Measurements from ENCODE around the gene SPARC. TPM values are rescaled to one million over a fixed set of nuclear protein-coding genes. Genes with fewer than 3 reads are reported as not detected.

SPARC gene
- total RNA-seq, 1 experiment from 2014 or later: not detected

DNA sequence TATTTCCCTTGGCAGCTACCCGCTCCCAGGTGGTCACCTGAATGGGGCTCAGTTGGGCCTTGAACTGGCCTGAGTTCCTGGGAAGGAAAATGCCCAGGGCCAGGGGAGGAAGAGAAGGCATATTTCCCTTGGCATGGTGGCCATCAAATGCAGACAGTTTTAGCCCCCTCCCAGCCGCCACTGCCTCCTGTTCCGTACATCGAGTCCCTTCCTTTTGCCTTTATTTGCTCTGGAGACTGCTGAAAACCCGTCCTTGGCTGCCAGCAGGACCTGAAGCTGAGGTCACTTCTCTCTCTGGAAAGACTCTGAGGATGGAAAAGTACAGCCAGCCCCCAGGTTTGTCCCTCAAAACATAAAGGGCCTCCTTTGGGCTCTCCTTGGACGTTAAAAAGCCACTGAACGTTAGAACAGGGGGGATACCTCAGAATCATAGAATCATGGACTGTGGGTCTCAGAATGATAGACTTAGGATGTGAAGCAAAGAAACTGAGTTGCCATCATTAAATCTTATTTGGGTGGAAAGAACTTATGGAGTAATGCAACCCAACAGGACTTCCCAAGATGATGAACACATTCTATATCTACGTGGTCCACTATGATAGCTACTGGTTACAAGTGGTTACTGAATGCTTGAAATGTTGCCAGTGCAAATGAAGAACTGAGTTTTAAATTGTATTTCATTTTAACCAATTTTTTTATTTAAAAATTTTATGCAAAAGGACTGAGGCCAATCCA, 7.1 kb downstream of the SPARC start:
- no peak for DNase-seq (ENCODE audit: low spot score)

DNA sequence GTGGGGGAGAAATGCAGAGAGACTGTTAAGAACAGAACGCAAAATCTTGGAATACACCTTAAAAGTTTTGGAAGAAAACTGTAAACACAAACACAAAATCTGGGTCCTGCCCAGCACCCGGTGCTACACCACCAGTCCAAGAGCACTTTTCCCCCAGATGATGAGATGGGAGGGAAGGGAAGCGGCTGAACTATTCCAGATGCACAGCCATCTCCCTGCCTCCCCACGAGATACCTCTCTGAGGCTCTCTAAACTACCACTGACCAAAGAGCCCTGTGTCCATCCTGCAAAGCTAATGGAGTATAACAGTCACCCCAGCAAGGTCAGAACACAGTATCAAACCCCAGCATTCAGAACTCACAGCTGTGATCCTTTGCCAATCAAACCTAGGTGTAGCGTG, 8.0 kb downstream of the SPARC start:
- DNase-seq (ENCODE audit: low spot score): no peak

DNA sequence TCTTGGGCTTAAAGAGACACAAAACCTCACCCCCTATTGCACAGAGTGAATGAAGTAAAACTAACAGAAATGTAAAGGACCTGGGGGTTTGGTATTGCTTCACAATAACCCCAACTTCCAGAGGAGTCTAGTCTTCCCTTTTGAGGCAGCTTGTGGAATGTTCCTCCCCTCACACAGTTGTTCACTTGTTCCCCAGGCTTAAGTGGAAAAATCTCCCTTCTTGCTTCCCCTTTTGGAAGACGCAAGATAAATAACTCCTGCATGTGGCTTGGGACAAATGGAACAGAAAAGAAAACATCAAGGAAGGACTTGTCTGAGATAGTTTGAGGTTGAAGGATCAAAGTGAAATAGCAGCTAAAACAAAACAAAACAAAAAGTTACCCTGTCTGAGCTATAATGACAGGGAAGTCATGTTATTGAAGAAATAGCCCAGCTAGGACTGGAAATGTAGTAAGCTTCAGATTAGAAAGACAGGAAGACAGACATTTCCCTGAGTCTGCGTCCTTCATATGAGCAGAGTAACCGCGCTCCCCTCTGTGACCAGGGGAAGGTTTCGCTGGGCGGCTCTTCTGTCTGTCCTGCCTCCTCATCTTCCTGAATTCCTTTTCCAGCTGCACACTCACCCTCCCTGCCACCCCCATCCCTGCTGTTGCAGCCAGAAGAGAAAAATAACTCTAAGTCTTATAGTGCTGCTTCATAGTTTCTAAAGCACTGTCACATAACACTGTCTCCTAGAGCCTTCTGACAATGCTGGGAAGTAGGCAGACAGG, 8.8 kb downstream of the SPARC start:
- no peak for DNase-seq (ENCODE audit: low spot score)

DNA sequence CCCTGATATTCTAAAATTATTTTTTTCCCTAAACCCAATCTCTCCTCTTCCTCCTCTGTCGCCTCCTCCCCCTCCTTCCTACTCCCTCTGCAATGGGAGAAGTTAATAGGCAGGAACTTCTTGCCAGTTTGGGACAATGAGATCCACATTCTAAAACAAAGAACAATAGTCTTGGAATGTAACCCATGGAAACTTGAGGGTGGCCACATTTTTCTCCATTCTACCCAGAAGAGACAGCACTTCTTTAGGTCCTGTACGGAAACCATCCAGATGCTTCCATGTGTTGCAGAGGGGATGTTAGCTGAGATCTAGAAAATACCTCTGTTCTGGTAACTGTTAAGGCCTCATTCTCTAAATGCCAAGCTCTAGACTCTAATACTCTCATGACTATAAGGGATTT, 10.0 kb downstream of the SPARC start:
- no peak for DNase-seq (ENCODE audit: low spot score)

DNA sequence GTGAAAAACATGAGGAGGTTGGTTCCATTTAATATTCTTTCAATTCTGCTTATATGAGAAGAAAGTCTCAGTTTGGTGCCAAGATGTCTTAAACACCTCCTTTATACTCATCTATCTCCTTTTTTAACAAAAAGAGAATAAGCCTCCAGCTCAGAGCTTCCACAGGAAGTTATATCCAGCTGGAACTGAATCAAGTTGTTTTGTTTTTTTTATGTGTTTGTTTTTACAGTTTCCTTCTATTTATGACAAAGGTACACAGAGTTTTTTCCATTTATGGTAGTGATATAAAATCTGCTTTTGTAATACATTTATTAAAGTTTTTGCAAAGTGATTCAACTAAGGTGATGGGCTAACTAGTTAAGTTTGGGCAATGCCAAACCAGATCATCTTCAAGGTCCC, 10.4 kb downstream of the SPARC start:
- no peak for DNase-seq (ENCODE audit: low spot score)

DNA sequence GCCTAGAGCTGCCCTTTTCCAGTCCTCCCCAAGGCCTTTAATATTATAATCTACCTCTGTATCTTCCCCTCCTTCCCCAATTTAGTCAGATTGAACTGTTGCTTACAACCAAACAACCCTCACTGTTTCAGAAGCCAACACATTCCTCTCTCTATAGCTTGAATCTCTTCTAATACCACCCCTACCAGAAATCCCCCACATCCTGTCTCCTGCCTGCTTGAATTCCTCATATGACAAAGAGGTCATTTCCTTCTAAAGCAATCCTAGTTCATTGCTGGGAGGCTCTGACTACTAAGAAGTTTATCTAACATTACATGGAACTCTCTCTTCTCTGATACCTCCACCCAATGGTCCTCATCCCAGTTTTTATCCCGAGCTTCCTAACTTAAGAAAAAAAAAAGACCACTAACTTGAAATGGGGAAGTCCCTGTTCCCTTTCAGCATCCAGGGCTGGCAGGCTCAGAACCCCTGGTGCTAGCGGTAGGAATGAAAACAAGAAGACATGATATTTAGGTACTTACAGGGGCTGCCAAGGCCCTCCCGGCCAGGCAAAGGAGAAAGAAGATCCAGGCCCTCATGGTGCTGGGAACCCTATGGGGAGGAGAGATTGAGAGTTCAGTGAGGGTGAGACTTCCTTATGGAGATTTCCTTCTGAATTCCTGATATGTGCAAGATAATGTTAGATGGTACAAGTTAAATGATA, 11.0 kb downstream of the SPARC start:
- DNase-seq (ENCODE audit: low spot score): no peak

DNA sequence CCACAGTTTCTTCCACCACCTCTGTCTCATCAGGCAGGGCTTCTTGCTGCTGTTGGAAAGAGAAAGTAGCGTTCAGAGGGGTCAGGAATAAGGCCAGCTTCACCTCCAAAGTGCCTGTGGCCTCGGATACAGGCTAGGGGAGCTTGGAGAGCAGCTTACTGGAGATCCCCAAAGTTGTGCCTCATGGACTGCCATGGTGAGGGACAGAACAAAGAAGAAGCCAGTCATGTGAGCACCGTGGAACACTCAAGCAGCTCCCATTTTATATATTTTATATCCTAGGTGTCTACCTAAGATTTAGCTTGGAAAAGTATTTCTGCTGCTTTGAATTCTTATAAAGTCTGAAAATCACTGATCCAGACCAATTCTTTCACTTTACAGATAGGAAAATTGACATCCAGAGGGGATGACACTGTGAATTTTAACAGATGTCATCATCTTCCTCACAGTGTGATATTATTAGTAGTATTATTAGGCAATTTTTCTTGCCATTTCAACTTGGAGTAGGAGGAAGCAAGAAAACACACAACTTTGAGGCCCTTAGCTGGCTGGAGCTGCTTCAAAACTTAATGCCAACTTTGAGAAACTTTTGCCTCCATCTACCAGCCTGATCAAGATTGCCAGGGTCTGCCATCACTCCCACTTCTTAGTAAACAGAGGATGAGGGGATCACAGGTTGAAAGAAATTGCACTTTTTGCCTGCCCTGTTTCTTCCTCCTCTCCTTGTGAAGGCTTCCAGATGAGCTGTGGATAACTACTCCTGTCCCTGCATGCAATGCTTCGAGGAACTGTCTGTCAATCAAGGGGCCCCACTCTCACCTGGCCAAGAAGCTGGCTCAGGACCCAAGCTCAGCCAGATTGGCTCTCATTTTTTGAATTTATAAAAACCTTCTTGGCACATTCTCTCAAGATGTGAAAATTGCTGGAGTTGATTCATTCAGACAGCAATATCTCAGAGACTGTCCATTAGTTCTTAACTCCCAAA, 11.8 kb downstream of the SPARC start:
- DNase-seq (ENCODE audit: low spot score): no peak

DNA sequence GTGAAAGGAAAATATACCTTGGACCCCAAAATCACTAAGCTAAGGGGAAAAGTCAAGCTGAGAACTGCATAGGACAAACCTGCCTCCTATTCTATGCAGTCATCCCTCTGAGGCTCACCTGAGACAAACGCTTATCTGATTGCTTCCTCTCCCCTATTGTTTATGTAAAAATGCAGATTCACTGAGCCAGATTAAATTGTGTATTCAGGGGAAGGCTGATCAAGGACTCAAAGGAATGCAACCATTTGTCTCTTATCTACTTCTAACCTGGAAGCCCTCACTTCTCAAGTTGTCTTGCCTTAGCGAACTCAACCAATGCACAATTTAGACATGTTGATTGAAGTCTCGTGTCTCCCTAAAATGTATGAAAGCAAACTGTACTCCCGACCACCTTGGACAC, 13.3 kb downstream of the SPARC start:
- DNase-seq (ENCODE audit: low spot score): no peak

DNA sequence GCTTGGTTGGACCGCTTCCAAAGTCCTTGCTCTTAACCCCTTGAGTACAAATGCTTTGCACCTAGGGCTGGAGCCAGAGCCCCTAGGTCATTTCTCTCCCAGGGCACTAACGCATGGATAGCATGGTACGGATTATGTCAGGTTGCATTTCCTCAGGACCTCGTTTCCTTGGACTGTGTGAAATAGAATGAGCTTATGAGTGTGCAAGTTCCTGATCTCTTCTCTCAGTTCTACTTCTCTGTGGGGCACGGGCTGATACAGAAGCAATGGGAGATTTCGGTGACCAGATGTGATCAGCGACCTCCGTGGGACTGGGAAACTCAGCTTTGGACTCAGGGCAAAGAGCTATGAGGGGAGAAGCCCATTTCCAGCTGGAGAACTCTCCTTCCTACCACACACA, 14.2 kb downstream of the SPARC start:
- DNase-seq (ENCODE audit: low spot score): no peak

DNA sequence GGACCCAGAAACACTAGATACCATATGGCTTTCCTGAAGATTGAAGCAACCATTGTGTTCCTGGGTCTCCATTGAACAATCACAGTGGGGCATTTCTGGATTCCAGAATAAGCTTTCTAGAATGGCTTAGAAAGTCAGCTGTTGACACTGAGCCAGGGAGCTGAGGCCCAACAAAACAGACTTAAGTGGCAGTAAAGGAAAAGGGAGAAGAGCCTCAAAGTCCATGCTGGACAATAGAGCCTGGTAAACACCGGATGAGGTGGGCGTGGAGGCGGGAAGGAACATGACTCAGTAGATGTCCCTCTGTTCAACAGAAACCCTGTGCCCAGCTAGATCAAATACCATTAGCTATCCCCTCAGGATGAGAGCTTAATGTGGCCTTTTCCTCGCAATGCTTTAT, 14.8 kb downstream of the SPARC start:
- DNase-seq (ENCODE audit: low spot score): no peak

DNA sequence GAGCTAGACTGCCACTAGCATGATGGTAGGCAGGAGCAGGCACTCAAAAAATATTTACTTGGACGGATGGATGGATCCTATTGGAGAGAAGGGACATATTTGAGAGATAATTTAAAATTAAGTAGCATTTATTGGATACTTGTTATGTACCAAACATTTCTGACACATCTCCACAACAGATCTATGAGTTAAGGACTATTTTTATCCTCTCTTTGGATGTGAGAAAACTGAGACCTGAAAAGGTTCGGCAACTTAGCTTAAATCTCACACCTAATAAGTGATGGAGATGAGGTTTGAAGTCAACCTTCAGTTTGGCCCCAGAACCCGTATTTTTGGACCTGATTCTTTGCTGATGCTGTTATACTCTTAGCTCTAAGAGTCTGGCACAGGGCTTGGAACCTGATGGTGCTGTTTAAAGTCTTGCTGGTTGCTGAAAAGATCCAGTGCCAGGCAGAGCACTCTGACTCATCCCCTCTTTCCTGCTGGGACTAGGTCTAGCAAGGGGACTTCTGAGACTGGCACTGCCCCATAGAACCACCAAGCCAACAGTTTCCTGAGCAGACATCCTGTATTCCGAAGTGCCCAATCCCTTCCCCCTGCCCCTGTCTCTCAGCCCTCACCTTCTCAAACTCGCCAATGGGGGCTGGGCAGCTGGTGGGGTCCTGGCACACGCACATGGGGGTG, 15.6 kb downstream of the SPARC start:
- no peak for DNase-seq (ENCODE audit: low spot score)

DNA sequence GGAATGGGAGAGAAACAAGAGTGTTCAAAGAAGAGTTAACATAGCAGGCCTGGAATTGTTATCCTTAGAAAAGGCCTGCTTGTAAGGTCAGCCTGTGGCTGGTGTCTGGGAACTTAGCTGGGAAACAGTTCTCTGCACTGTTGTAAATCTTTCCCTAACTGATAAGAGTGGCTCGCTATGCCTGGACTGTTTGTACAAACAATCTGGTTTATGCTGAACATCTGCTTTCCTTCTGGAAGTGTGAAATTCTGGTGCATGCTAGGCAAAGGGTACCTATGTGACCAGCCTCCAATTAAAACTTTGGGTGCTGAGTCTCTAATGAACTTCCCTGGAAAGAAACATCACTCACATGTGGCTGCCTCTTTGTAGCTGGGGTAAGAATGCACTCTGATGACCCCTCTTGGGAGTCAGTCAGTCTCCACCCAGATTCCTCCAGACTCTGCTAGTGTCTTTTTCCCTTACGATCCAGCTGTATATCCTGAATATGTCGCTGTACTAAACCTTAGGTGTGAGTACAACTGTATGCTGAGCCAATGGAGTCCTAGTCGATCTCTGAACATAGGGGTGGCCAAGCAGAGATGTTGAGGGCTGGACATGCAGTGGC, 16.5 kb downstream of the SPARC start:
- DNase-seq (ENCODE audit: low spot score): no peak

DNA sequence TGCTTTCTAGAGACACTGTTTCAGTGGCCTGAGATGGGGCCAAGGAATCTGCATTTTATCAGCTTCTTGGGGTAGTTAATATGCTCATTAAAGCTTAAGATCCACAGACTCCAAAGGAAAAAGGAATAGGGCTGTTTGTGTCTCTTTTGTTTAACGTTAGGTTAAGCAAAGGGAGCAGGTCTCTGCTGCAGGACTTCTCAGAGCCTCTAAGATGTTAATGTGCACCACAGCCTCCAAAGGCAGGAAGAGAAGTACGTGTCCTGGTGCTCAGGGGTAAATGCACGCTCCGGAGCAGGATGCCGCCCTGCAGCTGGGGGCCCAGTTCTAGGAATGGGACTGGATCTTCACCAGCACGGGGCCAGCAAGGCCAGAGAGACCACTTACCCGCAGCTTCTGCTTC, 19.6 kb downstream of the SPARC start:
- DNase-seq (ENCODE audit: low spot score): no peak

DNA sequence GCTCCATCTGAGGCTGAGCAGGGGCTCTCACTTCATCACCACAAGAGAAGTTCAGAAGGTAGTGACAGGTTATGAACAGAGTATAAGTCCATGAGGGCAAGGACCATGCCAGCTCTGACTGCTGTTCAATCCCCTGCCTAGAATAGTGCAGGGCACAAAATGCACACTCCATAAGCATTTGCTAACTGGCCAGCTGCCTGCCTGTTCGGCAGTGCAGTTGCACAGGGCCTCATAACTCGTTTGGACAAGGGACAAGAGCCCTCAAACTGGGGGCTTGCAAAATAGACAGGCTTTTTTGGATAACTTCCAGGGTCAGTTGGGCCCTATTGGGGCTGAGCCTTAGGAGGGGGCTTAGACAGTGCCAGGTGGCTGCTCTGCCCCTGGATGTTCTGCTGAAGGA, 21.1 kb downstream of the SPARC start:
- DNase-seq (ENCODE audit: low spot score): no peak

DNA sequence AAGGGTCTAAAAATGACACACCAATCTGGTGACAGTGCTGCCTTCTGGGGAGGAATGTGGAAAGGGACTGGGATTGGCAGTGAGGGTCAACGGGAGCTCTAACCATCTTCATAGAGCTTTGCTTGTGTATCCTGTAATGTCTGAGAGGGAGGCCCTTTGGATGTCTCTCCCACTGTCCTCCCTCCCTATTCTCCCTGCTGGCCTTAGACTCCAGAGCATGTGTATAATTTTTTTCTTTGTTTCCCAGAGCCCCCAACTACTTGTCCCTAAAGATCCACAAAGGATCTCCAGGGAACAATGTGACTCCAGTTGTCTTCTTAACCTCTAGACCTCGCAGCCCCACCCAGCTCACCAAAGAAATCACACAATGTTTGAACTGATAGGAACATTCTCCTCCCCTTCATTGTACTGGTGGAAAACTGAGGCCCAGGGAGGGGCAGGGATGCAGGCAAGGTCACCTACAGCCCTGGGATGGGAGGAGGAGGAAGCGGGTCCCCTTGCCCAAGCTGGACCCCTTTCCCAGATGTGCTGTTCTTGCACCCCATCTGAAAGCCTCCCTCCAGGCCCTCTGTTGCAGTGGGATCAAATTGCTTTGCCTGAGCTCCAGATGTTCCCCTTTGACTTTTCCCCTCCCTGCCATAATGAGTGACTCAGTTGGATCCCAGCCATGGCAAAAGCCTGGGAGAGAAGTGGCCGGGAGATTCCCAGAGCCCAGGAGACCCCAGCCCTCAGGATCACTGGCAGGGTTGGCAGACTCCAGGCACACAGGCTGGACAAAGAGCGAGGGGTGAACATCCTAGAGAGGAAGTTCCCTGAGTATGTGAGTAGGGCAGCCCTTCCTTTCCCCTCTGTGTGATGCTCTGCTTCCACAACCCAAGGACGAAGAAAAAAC, 21.8 kb downstream of the SPARC start:
- DNase-seq (ENCODE audit: low spot score): no peak

DNA sequence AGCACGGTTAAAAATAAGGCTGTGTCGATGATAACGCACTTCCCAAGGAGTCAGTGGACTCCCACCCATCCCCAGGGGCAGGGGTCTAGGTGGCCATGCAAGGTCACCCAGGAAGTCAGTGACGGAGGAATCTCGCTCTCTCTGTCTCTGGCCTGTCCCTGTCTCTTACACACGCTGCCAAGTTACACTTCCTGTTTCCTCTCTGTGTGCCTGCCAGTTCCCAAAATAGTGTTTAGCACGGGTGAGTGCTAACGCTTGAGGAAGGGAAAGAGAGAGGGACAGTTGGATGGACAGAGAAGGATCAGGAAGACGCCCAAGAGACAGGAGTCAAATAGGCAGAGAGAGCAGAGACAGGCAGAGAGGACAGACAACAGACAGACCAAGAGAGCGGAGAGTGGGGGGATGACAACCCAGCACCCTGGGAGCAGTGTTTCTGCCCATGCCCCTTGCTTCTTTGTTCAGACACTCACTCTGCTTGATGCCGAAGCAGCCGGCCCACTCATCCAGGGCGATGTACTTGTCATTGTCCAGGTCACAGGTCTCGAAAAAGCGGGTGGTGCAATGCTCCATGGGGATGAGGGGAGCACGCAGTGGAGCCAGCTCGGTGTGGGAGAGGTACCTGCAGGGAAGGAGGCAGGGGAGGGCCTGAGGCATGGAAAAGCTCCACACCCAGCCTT, 23.0 kb downstream of the SPARC start:
- no peak for DNase-seq (ENCODE audit: low spot score)

DNA sequence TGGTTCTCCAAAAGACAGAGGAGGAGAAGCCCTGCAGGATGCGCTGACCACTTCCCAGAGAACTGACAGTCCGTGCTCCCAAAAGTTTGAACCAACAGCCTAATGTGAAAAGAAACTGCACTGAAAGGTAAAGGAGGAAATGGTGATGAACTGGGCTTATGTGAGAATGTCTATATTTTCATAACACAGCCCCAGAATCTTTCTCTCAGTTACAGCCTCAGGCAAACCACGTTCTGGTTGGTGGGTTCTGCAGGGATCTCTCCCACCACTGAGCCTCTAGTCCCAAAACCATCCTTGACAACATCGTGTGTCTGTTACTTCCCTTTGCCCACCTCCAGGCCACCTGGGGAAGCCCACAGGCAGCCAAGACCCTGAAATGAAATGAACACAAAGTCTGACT, 23.9 kb downstream of the SPARC start:
- no peak for DNase-seq (ENCODE audit: low spot score)

DNA sequence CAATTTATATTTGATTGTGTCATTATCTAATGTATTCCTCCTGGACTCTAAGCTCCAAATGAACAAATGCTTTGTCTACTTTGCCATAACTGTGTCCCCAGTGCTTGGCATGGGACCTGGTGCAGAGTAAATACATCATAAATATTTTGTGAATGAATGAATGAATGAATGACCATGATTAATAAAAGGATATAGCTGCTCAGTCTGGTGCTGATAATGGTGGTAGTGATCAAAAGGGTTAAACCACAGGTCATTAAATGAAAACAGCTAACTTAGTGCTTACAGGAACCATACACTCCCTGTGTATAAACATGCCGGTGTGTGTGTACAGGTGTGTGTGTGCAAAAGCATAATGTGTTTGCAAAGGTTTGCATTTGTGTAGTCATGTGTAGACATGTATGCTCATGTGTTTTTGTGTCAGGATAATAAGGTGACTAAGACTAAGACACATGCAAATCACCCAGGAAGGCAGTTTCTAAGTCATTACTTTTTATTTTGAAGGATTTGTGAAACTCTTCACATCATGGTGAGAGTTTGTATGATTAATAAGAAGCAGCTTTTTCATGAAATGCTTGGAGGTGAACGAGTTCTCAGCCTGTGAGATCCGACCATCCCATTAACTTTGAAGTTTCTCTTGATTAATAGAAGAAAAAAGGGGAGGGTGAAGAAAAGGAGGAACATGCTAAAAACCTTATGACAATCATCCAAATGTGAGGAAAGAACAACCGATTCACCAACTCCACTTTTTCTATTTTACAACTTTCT, 24.6 kb downstream of the SPARC start:
- no peak for DNase-seq (ENCODE audit: low spot score)
